Astrocyte of the spinal cord (primary cell): ENCODE data around the gene SULF2.

Experiments used
- DNase-seq: peaks from one replicate; pipeline ENCODE4 v3.0.0; 2011; ENCODE audit warnings: low read depth, low spot score
- H3K4me3 ChIP-seq: 2 replicates; pipeline ENCODE4 v1.5.1; 2011; ENCODE audit warnings: low read depth, mild to moderate bottlenecking, low read length, moderate library complexity
- in situ Hi-C: cut with HindIII; loops from 2 replicates; pipeline ENCODE4 v1.10.0; 2017; ENCODE audit warnings: low sequenced_read_pairs
- TF ChIP-seq, protein P1 (sequence below): IDR thresholded peaks from 2 replicates; pipeline ENCODE4 v1.5.1; 2012; ENCODE audit warnings: low read depth, mild to moderate bottlenecking, low read length, inconsistent platforms

Gene SULF2

DNA sequence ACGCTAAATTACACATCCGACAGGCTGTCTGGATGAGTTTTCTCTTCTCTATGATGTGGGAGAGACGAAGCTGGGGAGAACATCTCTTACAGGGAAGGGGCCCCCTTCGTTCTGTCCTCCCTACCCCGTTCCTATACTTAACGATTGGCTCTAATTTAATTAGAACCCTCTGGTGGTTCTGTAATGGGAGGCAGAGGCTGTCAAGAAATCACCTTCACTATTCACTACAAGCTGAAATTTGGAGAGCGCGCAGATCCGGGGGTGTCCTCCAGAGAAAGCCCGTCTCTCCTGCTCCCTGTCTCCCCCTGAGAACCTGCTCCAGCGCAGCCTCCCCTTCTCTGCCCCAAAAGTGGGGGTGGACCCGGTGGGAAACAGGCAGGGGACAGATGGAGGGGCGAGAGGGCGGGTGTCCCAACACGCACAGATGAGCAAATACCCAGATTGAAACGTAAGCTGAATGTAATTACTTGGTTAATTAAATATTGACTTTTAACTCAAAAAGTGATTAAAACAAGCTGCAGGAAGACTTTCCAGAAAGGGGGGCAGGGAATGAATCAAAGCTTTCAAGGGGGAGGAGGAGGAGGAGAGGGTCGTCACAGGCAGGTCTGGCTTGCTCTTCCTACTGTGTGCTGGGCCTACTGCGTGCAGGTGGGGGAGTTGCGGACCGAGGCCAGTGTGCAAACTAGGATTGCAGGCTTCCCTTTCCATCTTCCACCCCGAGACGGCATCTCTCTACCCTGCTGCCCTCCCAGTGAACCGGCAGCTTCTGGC lies 1.3 kb downstream of the SULF2 start:
- DNase-seq, result no peak
- TF ChIP-seq, protein P1, sequence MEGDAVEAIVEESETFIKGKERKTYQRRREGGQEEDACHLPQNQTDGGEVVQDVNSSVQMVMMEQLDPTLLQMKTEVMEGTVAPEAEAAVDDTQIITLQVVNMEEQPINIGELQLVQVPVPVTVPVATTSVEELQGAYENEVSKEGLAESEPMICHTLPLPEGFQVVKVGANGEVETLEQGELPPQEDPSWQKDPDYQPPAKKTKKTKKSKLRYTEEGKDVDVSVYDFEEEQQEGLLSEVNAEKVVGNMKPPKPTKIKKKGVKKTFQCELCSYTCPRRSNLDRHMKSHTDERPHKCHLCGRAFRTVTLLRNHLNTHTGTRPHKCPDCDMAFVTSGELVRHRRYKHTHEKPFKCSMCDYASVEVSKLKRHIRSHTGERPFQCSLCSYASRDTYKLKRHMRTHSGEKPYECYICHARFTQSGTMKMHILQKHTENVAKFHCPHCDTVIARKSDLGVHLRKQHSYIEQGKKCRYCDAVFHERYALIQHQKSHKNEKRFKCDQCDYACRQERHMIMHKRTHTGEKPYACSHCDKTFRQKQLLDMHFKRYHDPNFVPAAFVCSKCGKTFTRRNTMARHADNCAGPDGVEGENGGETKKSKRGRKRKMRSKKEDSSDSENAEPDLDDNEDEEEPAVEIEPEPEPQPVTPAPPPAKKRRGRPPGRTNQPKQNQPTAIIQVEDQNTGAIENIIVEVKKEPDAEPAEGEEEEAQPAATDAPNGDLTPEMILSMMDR, result no peak
- in situ Hi-C loops, result no loop called here
- H3K4me3 ChIP-seq, result peak overlapping the region; percentile 40

DNA sequence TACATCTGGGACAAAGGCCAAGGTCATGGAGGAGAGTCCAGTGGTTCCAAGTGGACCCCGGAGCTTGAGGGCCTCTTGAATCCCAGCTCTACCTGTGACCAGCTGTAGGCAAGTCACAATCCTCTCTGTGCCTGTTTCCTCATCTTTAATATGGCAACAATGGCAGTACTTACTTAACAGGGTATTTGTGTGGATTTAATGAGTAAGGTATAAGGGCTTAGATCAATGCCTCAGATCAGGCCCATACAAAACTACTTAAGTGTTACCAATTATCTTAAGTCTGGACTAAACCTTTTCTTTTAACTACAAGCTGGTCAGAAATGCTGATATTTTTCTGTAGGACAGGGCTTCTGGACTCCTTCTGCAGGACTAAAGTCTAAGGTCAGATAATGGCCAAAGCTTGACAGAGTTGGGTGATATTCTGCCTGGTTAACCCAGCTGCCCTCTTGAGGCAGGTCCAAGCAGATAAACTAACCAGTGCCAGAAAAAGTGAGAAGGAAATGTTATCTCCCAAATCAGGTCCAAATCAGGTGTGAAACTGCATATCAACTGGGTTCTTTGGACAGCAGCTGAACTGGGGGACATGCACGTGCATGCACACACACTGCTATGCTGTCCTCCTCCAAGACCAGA lies 2.2 kb downstream of the SULF2 start:
- H3K4me3 ChIP-seq, result no peak overlapping the region
- TF ChIP-seq, protein P1, result no peak
- in situ Hi-C loops, result no loop called here
- no peak for DNase-seq

DNA sequence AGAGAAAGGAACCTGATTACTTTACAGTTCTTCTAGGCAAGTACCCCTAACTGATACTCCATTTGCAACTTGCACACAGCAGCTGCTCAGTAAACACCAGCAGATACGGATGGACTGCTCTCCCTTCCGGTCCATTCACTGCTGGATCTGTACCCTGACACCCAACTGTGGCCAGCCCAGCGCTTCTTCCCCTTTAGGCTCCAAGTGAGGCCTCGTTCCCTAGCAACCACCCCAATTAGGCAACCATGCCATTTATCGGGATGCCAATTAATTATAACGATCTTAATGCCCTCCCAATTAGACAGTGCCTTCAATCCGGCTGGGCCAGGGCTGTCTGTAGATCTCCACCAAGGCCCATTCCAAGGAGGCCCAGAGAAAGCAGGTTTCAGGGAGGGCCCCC lies 3.2 kb downstream of the SULF2 start:
- in situ Hi-C loops, result no loop called here
- TF ChIP-seq, protein P1, result no peak
- no peak for DNase-seq
- H3K4me3 ChIP-seq, result no peak overlapping the region

DNA sequence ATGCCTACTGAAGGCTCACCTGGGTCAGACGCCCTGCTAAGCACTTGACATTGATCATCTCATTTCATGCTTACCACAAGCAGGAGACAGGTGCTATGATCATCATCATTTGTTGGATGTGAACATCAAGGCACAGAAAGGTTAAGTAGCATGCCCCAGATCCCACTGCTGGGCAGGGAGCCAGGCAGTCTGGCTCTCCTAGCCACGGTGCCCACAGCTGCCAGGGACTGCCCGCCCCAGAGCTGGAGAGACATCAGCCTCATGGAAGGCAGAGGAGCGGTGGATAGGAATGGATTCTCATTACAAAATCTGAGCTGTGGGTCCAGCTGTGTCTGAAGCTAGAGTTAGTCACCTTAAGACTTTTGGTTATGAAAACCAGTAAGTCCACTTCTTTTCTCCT lies 3.6 kb downstream of the SULF2 start:
- H3K4me3 ChIP-seq, result no peak overlapping the region
- no peak for DNase-seq
- in situ Hi-C loops, result no loop called here
- TF ChIP-seq, protein P1, result no peak

DNA sequence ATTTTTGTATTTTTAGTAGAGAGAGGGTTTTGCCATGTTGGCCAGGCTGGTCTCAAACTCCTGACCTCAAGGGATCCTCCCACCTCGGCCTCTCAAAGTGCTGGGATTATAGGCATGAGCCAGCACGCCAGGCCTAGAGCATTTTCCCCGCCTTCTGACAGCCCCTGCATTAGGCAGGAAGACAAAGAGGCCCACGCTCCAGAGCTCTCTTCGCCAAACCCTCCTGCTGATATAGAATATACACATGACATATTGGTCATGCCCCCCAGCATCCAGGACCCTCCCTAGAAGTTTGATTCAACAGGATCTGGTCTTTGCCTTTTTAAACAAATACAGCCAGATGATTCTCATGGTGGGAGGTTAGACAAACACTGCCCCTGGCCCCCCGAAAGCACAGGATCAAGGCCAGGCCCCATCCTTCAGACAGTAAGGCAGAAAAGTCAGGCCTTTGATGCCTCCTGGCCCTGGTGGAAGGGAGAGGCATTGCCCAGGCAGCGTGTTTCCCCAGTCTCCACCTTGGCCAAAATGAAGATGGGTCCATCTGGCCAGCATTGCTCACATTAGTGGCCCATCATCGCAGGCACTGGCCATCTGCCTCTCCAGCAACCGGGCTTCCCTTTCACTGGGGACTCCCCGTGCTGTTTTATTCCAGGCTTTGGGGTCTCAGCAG lies 4.4 kb downstream of the SULF2 start:
- no peak for DNase-seq
- TF ChIP-seq, protein P1, result no peak
- in situ Hi-C loops, result no loop called here
- no peak overlapping the region for H3K4me3 ChIP-seq

DNA sequence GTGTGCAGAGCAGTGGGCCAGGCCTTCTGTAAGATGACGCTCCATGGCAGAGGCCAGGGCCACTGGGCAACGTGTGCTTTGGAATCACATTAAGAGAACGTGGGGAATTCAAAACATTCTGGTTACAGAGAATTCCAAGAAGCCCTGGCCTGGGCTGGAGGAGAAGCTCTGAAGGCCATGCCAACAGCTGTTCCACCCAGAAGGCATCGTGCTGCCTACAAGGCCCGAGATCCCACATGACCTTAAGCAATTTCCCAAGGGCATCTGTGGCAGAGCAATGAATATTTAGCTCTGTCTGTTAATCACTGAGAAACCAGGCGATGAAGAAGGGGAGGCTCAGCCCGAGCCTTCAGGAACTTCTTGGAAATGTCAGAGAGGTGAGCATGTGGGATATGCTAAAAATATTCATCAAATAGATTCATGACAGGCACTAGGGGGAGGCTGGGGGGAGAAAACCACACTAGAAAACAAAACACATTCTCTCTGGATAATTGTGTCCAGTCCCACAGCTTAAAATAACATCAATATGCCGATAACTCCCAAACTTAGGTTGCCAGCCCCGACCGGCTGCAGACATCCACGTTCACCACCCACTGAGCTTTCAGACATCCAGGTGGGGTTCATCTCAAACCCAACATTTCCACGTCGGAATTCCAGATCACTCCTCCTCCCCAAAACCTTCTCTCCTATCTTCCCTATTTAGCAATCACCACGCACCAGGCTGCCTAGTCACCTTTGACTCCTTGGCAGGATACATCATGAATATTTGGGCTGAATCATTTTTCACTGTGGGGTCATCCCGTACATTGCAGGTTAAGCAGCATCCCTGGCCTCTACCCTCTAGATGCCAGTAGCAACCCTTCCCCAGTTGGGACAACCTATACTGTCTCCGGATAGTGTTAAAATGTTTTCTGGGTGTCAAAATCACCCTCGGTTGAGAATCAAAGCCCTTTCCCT lies 6.6 kb downstream of the SULF2 start:
- in situ Hi-C loops, result no loop called here
- no peak for DNase-seq
- H3K4me3 ChIP-seq, result no peak overlapping the region
- TF ChIP-seq, protein P1, result no peak
